GM10847 (cell line): Measurements from ENCODE around the gene TPST2.

ENCODE experiments used
- POLR2A ChIP-seq: IDR thresholded peaks from 2 replicates; pipeline ENCODE4 v1.6.1; 2011; ENCODE audit not compliant: insufficient read length; ENCODE audit errors: extremely low read depth

Gene TPST2

DNA sequence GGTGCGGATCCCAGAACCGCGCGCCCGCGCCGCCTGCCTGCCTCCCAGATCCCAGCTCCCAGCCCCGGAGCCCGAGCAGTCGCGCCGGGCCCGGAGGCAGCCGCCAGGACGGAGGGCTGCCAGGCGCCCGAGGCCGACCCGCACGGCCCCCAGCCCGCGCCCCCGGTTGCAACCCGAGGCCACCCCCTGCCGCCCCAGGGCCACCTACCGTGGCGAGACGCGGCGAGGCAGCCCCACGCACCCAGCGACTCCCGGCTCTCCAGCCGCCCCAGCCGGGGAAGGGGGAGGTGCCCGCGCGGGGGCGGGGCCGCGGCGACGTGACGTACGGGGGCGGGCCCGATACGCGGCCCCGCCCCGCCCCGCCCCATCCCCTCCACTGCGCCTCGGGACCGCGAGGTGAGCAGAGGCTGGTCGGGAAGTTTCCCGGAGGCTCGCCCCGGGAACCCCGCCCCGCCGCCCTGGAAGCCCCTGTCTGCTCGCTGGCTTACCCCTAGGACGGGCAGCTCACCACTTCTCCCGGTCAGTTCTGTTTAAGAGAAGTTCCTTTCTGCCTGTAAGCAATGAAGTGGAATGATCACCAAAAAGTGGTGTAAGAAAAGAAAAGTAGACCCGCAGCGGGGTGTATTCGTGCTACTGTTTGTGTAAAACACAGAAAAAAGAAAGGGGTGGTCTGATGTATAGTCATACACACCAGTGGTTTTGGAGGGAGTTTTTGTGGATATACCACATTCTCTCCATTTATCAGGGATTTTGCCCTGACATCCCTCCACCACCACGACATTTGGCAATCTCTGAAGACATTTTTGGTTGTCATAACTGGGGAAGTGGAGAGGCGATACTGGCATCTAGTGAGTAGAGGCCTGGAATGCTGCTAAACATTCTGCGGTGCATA, at the start of gene TPST2:
Gene TPST2, minus strand, starts transcription at position 288 of the 892 bp plus-strand sequence. CDS start 48,502 bp downstream, outside the sequence.
- peak; percentile 89 for TF ChIP-seq POLR2A

DNA sequence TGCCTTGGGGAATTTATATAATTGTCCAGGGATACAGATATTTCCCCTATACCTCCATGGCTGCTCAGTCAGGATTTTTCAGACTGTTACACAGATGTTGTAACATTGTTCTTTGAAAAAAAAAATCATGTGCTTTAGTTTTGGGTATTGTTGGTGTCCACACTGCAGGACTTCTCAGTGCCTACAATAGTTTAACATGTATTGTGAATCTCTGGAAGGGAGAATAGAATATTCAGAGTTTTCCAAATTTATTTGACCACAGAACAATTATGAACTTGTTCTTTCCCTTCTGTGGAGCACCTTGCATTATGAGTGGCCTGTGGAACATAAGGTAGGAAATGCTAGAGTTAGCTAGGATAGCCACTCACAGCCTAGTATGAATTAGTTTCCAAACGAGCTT, 46.4 kb upstream of the TPST2 start:
- TF ChIP-seq POLR2A, result no peak

- no peak for TF ChIP-seq POLR2A
Measured at GRCh38 chr22:26635117-26635516, 45.2 kb upstream of the TPST2 start.

GRCh38 chr22:26634189-26634588, 44.3 kb upstream of the TPST2 start:
- no peak for TF ChIP-seq POLR2A

- TF ChIP-seq POLR2A, result no peak
Measured at GRCh38 chr22:26632422-26633155, 42.7 kb upstream of the TPST2 start.

DNA sequence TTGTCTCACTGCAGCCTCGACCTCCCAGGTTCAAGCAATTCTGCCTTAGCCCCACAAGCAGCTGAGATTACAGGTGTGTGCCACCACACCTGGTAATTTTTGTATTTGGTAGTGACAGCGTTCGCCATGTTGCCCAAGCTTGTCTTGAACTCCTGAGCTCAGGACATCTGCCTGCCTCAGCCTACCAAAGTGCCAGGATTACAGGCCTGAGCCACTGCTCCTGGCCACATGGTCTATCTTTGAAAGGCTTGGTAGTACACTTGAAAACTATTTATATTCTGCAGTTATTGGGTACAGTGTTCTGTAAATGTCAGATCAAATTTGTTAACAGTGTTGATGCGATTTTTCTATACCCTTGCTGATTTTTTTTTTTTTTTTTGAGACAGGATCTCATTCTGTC, 41.4 kb upstream of the TPST2 start:
- TF ChIP-seq POLR2A, result no peak

- TF ChIP-seq POLR2A, result no peak
Measured at GRCh38 chr22:26629988-26630761, 40.2 kb upstream of the TPST2 start.

GRCh38 chr22:26624803-26625202, 34.9 kb upstream of the TPST2 start:
- no peak for TF ChIP-seq POLR2A

- TF ChIP-seq POLR2A, result no peak
Measured at GRCh38 chr22:26623984-26624383, 34.1 kb upstream of the TPST2 start.

GRCh38 chr22:26621663-26622062, 31.7 kb upstream of the TPST2 start, which contains the start of gene CRYBA4:
CRYBA4 (plus strand) TSS chr22:26621963; CDS start chr22:26622597, 634 bp downstream.
- TF ChIP-seq POLR2A, result no peak

DNA sequence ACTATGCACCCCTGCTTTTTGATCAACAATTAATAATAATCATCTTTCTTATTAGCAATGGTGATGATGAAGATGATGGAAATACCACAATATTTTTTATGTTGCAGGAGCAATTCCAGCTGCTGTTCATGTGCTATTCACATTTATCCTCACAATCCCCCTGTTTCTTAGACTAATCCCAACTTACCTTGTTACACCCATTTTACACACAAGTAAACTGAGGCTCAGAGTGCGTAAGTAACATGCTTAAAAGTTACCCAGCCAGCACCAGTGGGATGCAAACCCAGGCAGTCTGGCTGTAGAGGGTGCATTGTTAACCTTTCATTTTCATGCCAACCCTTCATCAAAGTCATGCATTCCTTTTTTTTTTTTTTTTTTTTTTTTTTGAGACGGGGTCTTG, 30.3 kb upstream of the TPST2 start:
- TF ChIP-seq POLR2A, result no peak

DNA sequence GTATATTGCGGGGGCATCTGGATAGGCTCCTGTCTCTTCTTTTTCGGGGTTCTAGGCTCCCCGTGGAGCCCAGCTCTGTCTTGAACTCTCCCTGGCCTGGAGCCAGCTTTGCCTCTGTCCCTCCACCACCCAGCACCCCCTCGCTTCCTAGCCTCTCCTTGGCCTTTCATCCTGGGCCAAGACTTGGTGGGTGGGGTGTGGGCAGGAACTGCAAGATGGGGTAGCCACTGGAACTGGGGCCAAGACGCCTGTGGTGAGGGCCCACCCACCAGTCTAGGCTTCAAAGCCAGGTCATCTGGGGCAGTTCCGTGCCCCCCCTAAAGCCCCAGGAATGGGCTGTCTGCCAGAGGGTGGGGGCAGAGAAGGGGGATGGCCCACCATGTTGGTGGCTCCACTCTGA, 29.6 kb upstream of the TPST2 start:
- TF ChIP-seq POLR2A, result no peak

- no peak for TF ChIP-seq POLR2A
Measured at GRCh38 chr22:26618455-26618854, 28.5 kb upstream of the TPST2 start.

GRCh38 chr22:26617271-26618199, 27.6 kb upstream of the TPST2 start, which contains the start of gene CRYBB1:
CRYBB1 (minus strand) TSS chr22:26618027; CDS start chr22:26616319, 1,708 bp downstream.
- no peak for TF ChIP-seq POLR2A
